GM19452 (cell line): Measurements from ENCODE around the gene MAPK11.

Experiments used
- ATAC-seq: cut with Tn5 transposase; IDR thresholded peaks from one replicate; pipeline ENCODE4 v1.9.1; 2021; ENCODE audit not compliant: unreplicated experiment

Gene MAPK11

GRCh38 chr22:50269970-50270665 is at the start of gene MAPK11:
MAPK11 (minus strand) TSS chr22:50270380; CDS start chr22:50270292, 88 bp downstream.
- ATAC-seq = no peak

GRCh38 chr22:50319503-50319951 is 49.3 kb upstream of the MAPK11 start:
- ATAC-seq = no peak

- no peak for ATAC-seq
These were observed 48.7 kb upstream of the MAPK11 start for GRCh38 chr22:50318698-50319411.

- ATAC-seq = no peak
These were observed 48.1 kb upstream of the MAPK11 start for GRCh38 chr22:50318356-50318697.

- ATAC-seq = no peak
These were observed 47.5 kb upstream of the MAPK11 start for GRCh38 chr22:50317674-50318073.

- ATAC-seq = no peak
These were observed 47.0 kb upstream of the MAPK11 start for GRCh38 chr22:50317178-50317577.

- no peak for ATAC-seq
These were observed 46.2 kb upstream of the MAPK11 start for GRCh38 chr22:50316114-50317065.

GRCh38 chr22:50315289-50316113 is 45.3 kb upstream of the MAPK11 start:
- ATAC-seq = no peak

- peak; percentile 80 for ATAC-seq
These were observed 44.5 kb upstream of the MAPK11 start for GRCh38 chr22:50314455-50315288.

- no peak for ATAC-seq
These were observed 43.9 kb upstream of the MAPK11 start for GRCh38 chr22:50314081-50314454.

GRCh38 chr22:50313600-50313999 is 43.4 kb upstream of the MAPK11 start:
- no peak for ATAC-seq

- no peak for ATAC-seq
These were observed 42.8 kb upstream of the MAPK11 start for GRCh38 chr22:50313021-50313420.

- no peak for ATAC-seq
These were observed 42.2 kb upstream of the MAPK11 start for GRCh38 chr22:50312371-50312770.

GRCh38 chr22:50311606-50312351 is 41.6 kb upstream of the MAPK11 start:
- ATAC-seq = no peak

GRCh38 chr22:50310949-50311444 is 40.8 kb upstream of the MAPK11 start:
- no peak for ATAC-seq

GRCh38 chr22:50310031-50310722 is 40.0 kb upstream of the MAPK11 start:
- ATAC-seq = no peak

- no peak for ATAC-seq
These were observed 39.4 kb upstream of the MAPK11 start for GRCh38 chr22:50309601-50309991.

GRCh38 chr22:50308986-50309600 is 38.9 kb upstream of the MAPK11 start:
- no peak for ATAC-seq
